ENCODE results near the gene DUOXA2.
"Not testable (repeated sequence)": the region's sequence is repeated elsewhere in the genome, so short reads cannot be mapped to it uniquely, and the experiment has no call there.

DUOXA2 gene

DNA sequence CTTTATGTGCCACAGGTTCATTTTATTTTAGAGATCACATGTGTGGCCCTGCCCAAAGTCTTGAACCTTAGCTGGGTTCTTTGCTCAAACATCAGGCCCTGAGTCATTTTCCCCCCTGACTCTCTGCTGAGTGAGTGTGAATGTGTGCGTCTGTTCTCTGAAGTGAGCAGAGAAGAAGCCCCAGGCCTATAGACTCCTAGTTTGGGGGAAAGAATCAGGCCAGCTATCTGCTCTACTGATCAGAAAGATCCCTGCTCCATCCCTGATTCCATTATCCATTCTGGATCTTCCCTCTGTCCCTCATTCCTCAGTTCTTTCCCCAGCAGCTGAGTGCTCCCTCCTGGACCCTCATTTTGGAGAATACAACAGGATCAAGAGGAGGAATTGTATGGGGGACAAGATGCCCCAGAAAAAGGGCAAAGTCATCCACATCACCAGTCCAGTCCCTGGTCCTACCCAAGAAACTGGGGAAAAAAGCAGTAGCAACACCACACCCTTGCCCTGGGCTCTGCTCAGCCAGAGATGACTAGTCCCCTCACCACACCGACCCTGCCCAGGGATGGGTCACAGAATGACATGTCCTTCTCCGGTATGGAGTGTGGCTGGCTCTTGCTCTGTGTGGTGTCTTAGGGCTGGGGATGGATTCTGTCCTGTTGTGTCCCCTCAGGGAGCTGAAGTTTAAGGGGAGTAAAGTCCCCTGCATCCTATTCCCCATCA is 18.9 kb downstream of the DUOXA2 start:
- no peaks in the 10 kb centered on the region for H3K4me1 ChIP-seq (ENCODE audit: control insufficient read depth, low read depth, low read length)
- H3K9ac ChIP-seq (ENCODE audit: low read length) = no peak overlapping the region
- H3K27me3 ChIP-seq (ENCODE audit: control insufficient read depth, insufficient read depth, low read length) = peaks cover 89% of the 10 kb centered on the region
- H3K27ac ChIP-seq (ENCODE audit: low read length) = no peak overlapping the region
- H3K4me3 ChIP-seq (ENCODE audit: low read length) = no peak overlapping the region
- no peaks in the 10 kb centered on the region for H3K9me3 ChIP-seq (ENCODE audit: control insufficient read depth, low read depth, low read length)
- H3K36me3 ChIP-seq (ENCODE audit: control insufficient read depth, low read depth, low read length) = no peaks in the 10 kb centered on the region

DNA sequence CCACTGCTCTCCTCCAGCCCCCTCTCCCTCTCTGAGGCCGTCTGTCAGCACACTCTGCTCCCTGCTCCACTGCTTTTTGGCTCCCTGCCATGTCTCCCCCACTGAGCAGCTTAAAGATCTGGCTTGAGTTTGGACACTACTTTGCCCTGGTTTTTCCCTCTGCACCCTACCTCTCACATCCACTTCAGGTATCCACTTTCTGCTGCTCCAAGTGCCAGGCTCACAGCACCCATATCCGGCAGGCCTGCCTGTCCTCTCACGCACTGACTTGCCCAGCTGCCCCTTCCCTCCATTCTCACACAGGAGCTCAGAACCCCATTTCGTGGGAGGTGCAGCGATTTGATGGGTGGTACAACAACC is 19.4 kb downstream of the DUOXA2 start:
- Histone ChIP-seq H3K4me1 (ENCODE audit: control insufficient read depth, low read depth, low read length) (no peaks in the 10 kb centered on the region), H3K36me3 (ENCODE audit: control insufficient read depth, low read depth, low read length) (no peaks in the 10 kb centered on the region), H3K9ac (ENCODE audit: low read length) (no peak overlapping the region), H3K9me3 (ENCODE audit: control insufficient read depth, low read depth, low read length) (no peaks in the 10 kb centered on the region), H3K27me3 (ENCODE audit: control insufficient read depth, insufficient read depth, low read length) (peaks cover 84% of the 10 kb centered on the region), H3K27ac (ENCODE audit: low read length) (no peak overlapping the region), H3K4me3 (ENCODE audit: low read length) (no peak overlapping the region)

- Histone ChIP-seq H3K4me1 (ENCODE audit: control insufficient read depth, low read depth, low read length) (no peaks in the 10 kb centered on the region), H3K4me3 (ENCODE audit: low read length) (no peak overlapping the region), H3K9ac (ENCODE audit: low read length) (no peak overlapping the region), H3K27me3 (ENCODE audit: control insufficient read depth, insufficient read depth, low read length) (peaks cover 79% of the 10 kb centered on the region), H3K36me3 (ENCODE audit: control insufficient read depth, low read depth, low read length) (no peaks in the 10 kb centered on the region), H3K9me3 (ENCODE audit: control insufficient read depth, low read depth, low read length) (no peaks in the 10 kb centered on the region), H3K27ac (ENCODE audit: low read length) (no peak overlapping the region)
Observed at GRCh38 chr15:45134046-45134445, 19.9 kb downstream of the DUOXA2 start.

DNA sequence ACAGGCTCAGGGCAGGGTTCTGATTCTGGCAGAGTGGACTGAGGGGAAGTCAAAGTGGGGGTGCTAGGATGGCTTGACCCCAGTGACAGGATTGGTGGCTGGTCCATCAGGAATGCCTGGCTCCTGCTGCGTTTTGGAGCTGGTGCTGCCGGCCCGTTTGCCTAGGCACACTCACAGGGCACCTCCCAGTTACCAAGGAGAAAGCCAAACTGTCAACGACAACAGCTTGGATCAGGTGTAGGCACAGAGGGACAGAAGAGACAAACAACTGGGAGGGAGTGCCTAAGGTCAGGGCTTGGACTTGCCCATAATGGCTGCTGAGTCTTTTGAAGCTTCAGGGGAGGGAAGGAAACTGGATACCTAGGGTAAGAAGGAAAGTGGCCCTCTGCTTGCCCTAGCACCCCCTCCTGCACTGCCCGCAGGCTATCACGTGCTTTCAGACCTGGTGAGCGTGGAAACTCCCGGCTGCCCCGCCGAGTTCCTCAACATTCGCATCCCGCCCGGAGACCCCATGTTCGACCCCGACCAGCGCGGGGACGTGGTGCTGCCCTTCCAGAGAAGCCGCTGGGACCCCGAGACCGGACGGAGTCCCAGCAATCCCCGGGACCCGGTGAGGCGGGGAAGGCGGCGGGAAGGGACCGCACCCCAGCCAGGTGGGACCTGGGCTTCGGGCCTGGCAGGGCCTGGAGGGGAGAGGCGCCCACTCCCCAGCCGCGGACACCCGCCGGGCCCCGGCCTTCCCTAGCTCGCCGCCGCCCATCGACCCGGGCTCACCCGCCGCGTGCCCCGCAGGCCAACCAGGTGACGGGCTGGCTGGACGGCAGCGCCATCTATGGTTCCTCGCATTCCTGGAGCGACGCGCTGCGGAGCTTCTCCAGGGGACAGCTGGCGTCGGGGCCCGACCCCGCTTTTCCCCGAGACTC is 20.8 kb downstream of the DUOXA2 start:
- Histone ChIP-seq H3K27ac (ENCODE audit: low read length) (no peak overlapping the region), H3K27me3 (ENCODE audit: control insufficient read depth, insufficient read depth, low read length) (peaks cover 70% of the 10 kb centered on the region), H3K9ac (ENCODE audit: low read length) (no peak overlapping the region), H3K36me3 (ENCODE audit: control insufficient read depth, low read depth, low read length) (no peaks in the 10 kb centered on the region), H3K4me1 (ENCODE audit: control insufficient read depth, low read depth, low read length) (no peaks in the 10 kb centered on the region), H3K9me3 (ENCODE audit: control insufficient read depth, low read depth, low read length) (no peaks in the 10 kb centered on the region), H3K4me3 (ENCODE audit: low read length) (peak overlapping the region; percentile 42)

DNA sequence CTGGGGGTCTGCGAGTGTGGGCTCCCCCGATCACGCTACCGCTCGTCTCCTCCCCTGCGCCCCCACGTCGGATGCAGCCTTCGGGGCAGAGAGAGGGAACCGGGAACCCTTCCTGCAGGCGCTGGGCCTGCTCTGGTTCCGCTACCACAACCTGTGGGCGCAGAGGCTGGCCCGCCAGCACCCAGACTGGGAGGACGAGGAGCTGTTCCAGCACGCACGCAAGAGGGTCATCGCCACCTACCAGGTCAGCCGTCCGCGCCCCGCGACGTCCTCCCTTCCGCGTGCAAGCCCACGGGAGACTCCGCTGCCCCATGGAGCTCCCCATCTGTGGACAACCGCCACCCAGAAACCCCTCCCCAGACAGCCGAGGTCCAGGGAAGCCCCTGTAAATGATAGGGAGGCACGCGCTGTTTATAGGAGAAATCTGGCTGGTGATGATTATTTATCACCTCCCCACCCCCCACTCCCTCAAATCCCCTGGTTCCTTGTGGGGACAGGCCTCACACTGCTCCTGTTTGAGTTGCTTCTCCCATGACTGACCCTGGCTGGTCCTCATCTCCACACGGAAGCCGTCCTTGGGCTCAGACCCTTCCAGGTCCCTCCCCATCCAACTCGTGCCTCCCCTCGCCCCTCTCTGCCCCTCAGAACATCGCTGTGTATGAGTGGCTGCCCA is 21.7 kb downstream of the DUOXA2 start:
- not testable (repeated sequence) for H3K36me3 ChIP-seq (ENCODE audit: control insufficient read depth, low read depth, low read length); H3K9me3 ChIP-seq (ENCODE audit: control insufficient read depth, low read depth, low read length); H3K4me1 ChIP-seq (ENCODE audit: control insufficient read depth, low read depth, low read length); H3K9ac ChIP-seq (ENCODE audit: low read length); H3K27ac ChIP-seq (ENCODE audit: low read length); H3K4me3 ChIP-seq (ENCODE audit: low read length)
- peaks cover 61% of the 10 kb centered on the region for H3K27me3 ChIP-seq (ENCODE audit: control insufficient read depth, insufficient read depth, low read length)

- Histone ChIP-seq H3K9ac (ENCODE audit: low read length) (no peak overlapping the region), H3K9me3 (ENCODE audit: control insufficient read depth, low read depth, low read length) (no peaks in the 10 kb centered on the region), H3K27ac (ENCODE audit: low read length) (no peak overlapping the region), H3K4me3 (ENCODE audit: low read length) (no peak overlapping the region), H3K36me3 (ENCODE audit: control insufficient read depth, low read depth, low read length) (no peaks in the 10 kb centered on the region), H3K4me1 (ENCODE audit: control insufficient read depth, low read depth, low read length) (no peaks in the 10 kb centered on the region), H3K27me3 (ENCODE audit: control insufficient read depth, insufficient read depth, low read length) (peaks cover 55% of the 10 kb centered on the region)
Observed at GRCh38 chr15:45136378-45136764, 22.2 kb downstream of the DUOXA2 start.

DNA sequence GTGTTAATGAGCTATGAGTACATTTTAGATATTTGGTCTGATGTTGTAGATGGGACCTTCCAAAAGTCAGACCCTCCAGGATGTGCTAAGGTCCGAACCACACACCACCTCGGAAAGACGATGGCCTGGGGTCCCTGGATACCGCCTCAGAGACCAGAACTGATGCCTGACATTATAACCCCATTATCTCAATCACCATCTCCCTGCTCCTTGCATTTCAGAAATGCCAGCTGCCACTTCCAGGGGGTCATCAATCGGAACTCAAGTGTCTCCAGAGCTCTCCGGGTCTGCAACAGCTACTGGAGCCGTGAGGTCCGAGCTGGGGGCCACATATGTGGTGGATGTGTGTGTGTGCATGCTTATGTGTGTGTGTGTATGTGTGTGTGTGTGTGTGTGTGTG is 23.6 kb downstream of the DUOXA2 start:
- H3K9me3 ChIP-seq (ENCODE audit: control insufficient read depth, low read depth, low read length) = no peaks in the 10 kb centered on the region
- H3K27me3 ChIP-seq (ENCODE audit: control insufficient read depth, insufficient read depth, low read length) = peaks cover 42% of the 10 kb centered on the region
- H3K36me3 ChIP-seq (ENCODE audit: control insufficient read depth, low read depth, low read length) = no peaks in the 10 kb centered on the region
- H3K9ac ChIP-seq (ENCODE audit: low read length) = no peak overlapping the region
- H3K4me1 ChIP-seq (ENCODE audit: control insufficient read depth, low read depth, low read length) = no peaks in the 10 kb centered on the region
- no peak overlapping the region for H3K27ac ChIP-seq (ENCODE audit: low read length)
- H3K4me3 ChIP-seq (ENCODE audit: low read length) = no peak overlapping the region

DNA sequence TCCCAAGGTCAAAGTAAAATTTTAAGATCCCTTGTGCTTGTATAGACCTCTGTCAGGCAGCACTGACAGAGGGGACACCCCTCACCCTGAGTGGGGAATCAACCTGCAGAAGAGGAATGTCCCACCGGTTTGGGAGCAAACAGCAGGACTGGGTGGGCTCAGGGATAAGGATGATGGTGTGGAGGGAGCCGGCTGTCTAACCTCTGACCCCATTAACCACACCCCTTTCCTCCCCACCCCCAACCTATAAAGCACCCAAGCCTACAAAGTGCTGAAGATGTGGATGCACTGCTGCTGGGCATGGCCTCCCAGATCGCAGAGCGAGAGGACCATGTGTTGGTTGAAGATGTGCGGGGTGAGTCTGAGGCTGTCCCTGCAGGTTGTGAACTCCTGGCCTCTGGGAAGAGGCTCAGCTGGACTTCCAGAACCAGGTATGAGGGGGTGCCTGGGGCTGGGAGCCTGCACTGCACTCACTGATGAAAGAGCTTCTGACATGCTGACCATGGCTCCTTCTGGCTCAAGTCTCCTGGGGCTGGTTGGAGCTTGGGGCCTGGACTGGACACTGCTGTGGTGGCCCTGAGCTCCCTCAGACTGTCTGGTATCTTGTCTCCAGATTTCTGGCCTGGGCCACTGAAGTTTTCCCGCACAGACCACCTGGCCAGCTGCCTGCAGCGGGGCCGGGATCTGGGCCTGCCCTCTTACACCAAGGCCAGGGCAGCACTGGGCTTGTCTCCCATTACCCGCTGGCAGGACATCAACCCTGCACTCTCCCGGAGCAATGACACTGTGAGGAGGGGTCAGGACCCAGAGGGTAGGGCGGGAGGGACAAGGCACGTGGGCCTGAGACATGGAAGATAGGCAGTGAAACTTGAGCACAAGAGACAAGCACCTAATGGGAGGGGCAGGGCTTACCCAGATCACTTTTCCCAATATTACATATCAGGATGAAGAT is 25.0 kb downstream of the DUOXA2 start:
- no peaks in the 10 kb centered on the region for H3K9me3 ChIP-seq (ENCODE audit: control insufficient read depth, low read depth, low read length)
- peaks cover 28% of the 10 kb centered on the region for H3K27me3 ChIP-seq (ENCODE audit: control insufficient read depth, insufficient read depth, low read length)
- H3K9ac ChIP-seq (ENCODE audit: low read length) = no peak overlapping the region
- no peaks in the 10 kb centered on the region for H3K4me1 ChIP-seq (ENCODE audit: control insufficient read depth, low read depth, low read length)
- H3K36me3 ChIP-seq (ENCODE audit: control insufficient read depth, low read depth, low read length) = no peaks in the 10 kb centered on the region
- H3K4me3 ChIP-seq (ENCODE audit: low read length) = no peak overlapping the region
- H3K27ac ChIP-seq (ENCODE audit: low read length) = no peak overlapping the region

- peaks cover 21% of the 10 kb centered on the region for H3K27me3 ChIP-seq (ENCODE audit: control insufficient read depth, insufficient read depth, low read length)
- no peaks in the 10 kb centered on the region for H3K9me3 ChIP-seq (ENCODE audit: control insufficient read depth, low read depth, low read length)
- no peak overlapping the region for H3K27ac ChIP-seq (ENCODE audit: low read length)
- H3K9ac ChIP-seq (ENCODE audit: low read length) = no peak overlapping the region
- H3K36me3 ChIP-seq (ENCODE audit: control insufficient read depth, low read depth, low read length) = no peaks in the 10 kb centered on the region
- H3K4me1 ChIP-seq (ENCODE audit: control insufficient read depth, low read depth, low read length) = no peaks in the 10 kb centered on the region
- H3K4me3 ChIP-seq (ENCODE audit: low read length) = no peak overlapping the region
Observed at GRCh38 chr15:45139770-45140169, 25.6 kb downstream of the DUOXA2 start.

DNA sequence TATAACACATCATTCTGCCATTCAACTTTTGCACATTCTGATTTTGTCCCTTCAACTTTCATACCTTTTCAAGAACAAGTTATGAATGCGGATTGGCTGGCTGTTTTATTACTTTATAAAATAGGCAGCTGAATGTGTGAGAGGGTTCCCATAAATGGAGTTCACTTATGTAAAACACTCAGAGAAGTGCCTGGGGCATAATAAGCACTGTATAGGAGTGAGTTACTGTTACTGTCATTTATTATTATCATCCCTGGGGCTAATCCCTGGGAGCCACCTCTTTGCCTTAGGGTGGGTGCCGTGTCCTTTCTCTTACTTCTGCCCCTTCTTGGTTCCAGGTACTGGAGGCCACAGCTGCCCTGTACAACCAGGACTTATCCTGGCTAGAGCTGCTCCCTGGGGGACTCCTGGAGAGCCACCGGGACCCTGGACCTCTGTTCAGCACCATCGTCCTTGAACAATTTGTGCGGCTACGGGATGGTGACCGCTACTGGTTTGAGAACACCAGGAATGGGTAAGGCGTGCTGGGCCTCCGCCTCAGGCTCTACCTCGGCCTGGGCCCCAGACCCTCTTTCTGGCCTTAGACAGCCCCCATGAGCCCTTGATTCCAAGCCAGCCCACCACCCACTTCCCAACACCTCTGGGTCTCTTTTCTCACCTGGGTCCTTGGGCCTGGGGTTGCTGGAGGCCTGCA is 26.6 kb downstream of the DUOXA2 start:
- no peak overlapping the region for H3K9ac ChIP-seq (ENCODE audit: low read length)
- peaks cover 13% of the 10 kb centered on the region for H3K27me3 ChIP-seq (ENCODE audit: control insufficient read depth, insufficient read depth, low read length)
- no peaks in the 10 kb centered on the region for H3K36me3 ChIP-seq (ENCODE audit: control insufficient read depth, low read depth, low read length)
- H3K4me3 ChIP-seq (ENCODE audit: low read length) = no peak overlapping the region
- H3K4me1 ChIP-seq (ENCODE audit: control insufficient read depth, low read depth, low read length) = no peaks in the 10 kb centered on the region
- no peak overlapping the region for H3K27ac ChIP-seq (ENCODE audit: low read length)
- H3K9me3 ChIP-seq (ENCODE audit: control insufficient read depth, low read depth, low read length) = no peaks in the 10 kb centered on the region
